ENCODE data around the gene TMEM150A. TPM values are rescaled to one million over a fixed set of nuclear protein-coding genes. Genes with fewer than 3 reads are reported as not detected.
A peak's percentile ranks its signal among the peaks of the same experiment; 100 is the strongest.

Gene TMEM150A
- total RNA-seq, 1 donor from 2014 or later = 26.7 TPM

DNA sequence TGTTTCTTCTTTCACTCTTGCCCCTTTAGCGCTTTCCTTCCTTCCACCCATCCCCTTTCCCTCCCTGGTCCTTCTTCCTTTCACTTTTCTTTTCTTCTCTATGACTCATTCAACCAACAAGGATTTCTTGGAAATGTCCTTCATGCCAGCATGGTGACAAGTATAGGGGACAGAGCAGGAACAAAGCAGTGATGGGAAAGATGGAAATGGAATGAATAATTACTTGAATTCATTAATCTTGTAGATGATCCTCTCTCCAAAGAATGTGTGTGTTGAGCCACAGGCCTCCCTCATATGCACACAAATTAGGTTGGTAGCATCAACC is 16.8 kb downstream of the TMEM150A start:
- intact Hi-C loops (cut with DNase I) = loop anchor here (1.0 to 2.0 kb wide), 3 partner anchors 17 to 31 kb away; partner anchors contain the start of genes GGCX, TMEM150A and USP39
- TF ChIP-seq CTCF (IDR thresholded peaks at IDR 0.05) = no peak
- no peak for DNase-seq (ENCODE audit: low spot score in 2 of 2)
- H3K4me1 ChIP-seq = peaks cover 3 to 44% of the 10 kb centered on the region in 2 donors
- H3K27me3 ChIP-seq = no peaks in the 10 kb centered on the region
- peak overlapping the region; percentile 61 to 74 for H3K4me3 ChIP-seq
- peak overlapping the region; percentile 84 to 95 for H3K27ac ChIP-seq
- no peaks in the 10 kb centered on the region for H3K9me3 ChIP-seq
- H3K36me3 ChIP-seq = no peaks in the 10 kb centered on the region

- H3K27ac ChIP-seq = peak overlapping the region; percentile 84 to 95
- TF ChIP-seq CTCF (IDR thresholded peaks at IDR 0.05) = no peak
- H3K36me3 ChIP-seq = no peaks in the 10 kb centered on the region
- no peaks in the 10 kb centered on the region for H3K27me3 ChIP-seq
- H3K4me3 ChIP-seq = peak overlapping the region; percentile 61 to 74
- intact Hi-C loops (cut with DNase I) = loop anchor here (1.0 to 2.0 kb wide), 3 partner anchors 17 to 32 kb away; partner anchors contain the start of genes GGCX, TMEM150A and USP39
- no peaks in the 10 kb centered on the region for H3K9me3 ChIP-seq
- peaks cover 0 to 39% of the 10 kb centered on the region in 2 donors for H3K4me1 ChIP-seq
- peak in 1 of 2 donors; percentile 81 for DNase-seq (ENCODE audit: low spot score in 2 of 2)
Observed at GRCh38 chr2:85584857-85585780, 17.4 kb downstream of the TMEM150A start.

- peak within 1 kb of the TSS; percentile 84 to 95 for H3K27ac ChIP-seq
- H3K27me3 ChIP-seq = no peaks in the 10 kb centered on the region
- no peak for TF ChIP-seq CTCF (IDR thresholded peaks at IDR 0.05)
- H3K36me3 ChIP-seq = no peaks in the 10 kb centered on the region
- peak within 1 kb of the TSS; percentile 61 to 74 for H3K4me3 ChIP-seq
- intact Hi-C loops (cut with DNase I) = loop anchor here (2.0 kb wide), 2 partner anchors 24 to 32 kb away; partner anchors contain the start of genes GGCX and USP39
- peaks cover 0 to 32% of the 10 kb centered on the region in 2 donors for H3K4me1 ChIP-seq
- no peak for DNase-seq (ENCODE audit: low spot score in 2 of 2)
- H3K9me3 ChIP-seq = no peaks in the 10 kb centered on the region
Observed at GRCh38 chr2:85584354-85584856, 18.1 kb downstream of the TMEM150A start, which contains the start of gene VAMP5. TSS of gene VAMP5 (plus strand) at chr2:85584431. CDS start at chr2:85584491, 60 bp downstream.

DNA sequence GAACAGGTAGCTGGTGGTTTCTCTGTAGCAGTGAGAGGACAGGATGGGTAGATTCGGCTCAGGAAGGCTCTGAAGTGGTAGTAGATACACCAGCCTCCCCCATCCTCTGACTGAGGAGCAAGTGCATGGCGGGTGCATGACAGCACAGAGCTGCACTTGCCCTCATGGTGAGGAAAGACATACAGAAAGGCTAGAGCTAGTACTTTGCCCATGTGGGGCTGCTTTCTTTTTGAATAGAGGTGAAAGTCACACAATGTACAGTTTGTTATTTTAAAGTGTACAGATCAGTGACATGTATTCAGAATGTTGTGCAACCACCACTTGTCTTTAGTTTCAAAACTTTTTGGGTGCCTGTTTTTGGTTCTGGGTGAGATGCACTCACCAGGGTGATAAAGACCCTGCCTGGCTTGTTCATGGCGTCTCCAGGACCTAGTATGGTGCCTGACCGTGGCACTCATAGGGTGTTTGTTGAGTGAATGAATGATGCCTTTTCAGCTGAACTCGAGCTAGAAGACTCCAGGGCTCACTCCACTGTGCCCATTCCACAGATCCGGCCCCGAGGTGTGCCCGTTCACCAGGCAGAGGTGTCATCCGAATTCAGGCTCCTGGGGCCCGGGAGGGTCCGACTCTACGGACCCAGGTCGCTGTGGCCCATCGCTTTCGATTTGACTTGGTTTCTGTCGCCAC is 18.7 kb downstream of the TMEM150A start:
- TF ChIP-seq CTCF (IDR thresholded peaks at IDR 0.05) = no peak
- intact Hi-C loops (cut with DNase I) = loop anchor here (2.0 kb wide), 2 partner anchors 23 to 33 kb away; partner anchors contain the start of genes GGCX and USP39
- Histone ChIP-seq H3K36me3 (no peaks in the 10 kb centered on the region), H3K4me3 (peak overlapping the region; percentile 61 to 74), H3K4me1 (peaks cover 0 to 26% of the 10 kb centered on the region in 2 donors), H3K27me3 (no peaks in the 10 kb centered on the region), H3K27ac (peak overlapping the region; percentile 84 to 95), H3K9me3 (no peaks in the 10 kb centered on the region)
- no peak for DNase-seq (ENCODE audit: low spot score in 2 of 2)

- Histone ChIP-seq H3K36me3 (no peaks in the 10 kb centered on the region), H3K4me1 (peaks cover 0 to 20% of the 10 kb centered on the region in 2 donors), H3K4me3 (no peak overlapping the region), H3K27me3 (no peaks in the 10 kb centered on the region), H3K27ac (no peak overlapping the region), H3K9me3 (no peaks in the 10 kb centered on the region)
- TF ChIP-seq CTCF (IDR thresholded peaks at IDR 0.05) = no peak
- DNase-seq (ENCODE audit: low spot score in 2 of 2) = no peak
- intact Hi-C loops (cut with DNase I) = no loop called here
Observed at GRCh38 chr2:85582492-85582891, 20.0 kb downstream of the TMEM150A start.

All from ascending aorta (tissue), 2 donors.